Inflammatory macrophage treated with lipopolysaccharide for 4 hours (primary cell): Measurements from ENCODE around the gene ZNF205.
"Not testable (repeated sequence)": the region's sequence is repeated elsewhere in the genome, so short reads cannot be mapped to it uniquely, and the experiment has no call there.

Source experiments
- DNase-seq: peaks from one replicate; pipeline ENCODE4 v3.0.0-alpha.2; 2020

ZNF205 gene

DNA sequence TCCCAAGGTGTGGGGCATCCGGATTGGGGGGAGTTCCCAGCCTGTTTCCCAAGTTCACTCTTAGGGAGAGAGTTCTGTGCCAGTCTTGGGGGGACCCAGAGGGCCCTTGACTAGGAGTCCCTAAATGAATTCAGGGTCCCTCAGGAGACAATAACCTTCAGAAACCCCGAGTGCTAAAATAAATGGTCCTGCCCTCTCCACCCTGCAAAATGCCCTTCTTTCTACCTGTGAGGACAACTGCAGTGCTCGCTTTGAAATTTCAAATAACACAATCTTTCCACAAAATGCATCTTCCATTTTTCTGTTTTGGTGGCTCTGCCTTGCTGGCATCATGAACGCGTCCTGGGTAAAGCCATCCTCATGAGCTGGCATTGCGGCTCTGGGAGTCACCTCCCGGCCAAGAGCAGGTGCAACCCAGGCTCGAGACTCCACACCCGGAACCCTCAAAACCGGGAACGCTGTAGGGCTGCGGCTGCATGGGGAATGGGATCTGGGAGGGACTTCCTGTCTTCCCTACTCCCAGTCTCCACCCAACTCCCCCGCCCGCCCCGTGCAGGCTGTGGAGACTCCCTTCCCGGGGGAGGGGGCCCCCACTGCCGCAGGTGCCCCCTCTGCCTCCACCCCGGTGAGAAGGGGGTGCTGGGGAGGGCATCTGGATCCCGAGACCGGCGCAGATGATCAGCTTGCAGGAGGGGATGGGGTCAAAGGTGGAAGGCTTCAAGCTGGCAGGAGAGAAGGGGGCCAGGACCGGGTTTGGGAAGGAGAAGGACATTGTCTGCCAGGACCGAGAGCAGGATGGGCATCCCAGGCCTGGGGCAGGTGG, at the start of gene ZNF205:
ZNF205 (plus strand) TSS at position 529 of the 823 bp plus-strand sequence. CDS start 845 bp downstream, outside the sequence.
- peak; percentile 54 for DNase-seq

DNA sequence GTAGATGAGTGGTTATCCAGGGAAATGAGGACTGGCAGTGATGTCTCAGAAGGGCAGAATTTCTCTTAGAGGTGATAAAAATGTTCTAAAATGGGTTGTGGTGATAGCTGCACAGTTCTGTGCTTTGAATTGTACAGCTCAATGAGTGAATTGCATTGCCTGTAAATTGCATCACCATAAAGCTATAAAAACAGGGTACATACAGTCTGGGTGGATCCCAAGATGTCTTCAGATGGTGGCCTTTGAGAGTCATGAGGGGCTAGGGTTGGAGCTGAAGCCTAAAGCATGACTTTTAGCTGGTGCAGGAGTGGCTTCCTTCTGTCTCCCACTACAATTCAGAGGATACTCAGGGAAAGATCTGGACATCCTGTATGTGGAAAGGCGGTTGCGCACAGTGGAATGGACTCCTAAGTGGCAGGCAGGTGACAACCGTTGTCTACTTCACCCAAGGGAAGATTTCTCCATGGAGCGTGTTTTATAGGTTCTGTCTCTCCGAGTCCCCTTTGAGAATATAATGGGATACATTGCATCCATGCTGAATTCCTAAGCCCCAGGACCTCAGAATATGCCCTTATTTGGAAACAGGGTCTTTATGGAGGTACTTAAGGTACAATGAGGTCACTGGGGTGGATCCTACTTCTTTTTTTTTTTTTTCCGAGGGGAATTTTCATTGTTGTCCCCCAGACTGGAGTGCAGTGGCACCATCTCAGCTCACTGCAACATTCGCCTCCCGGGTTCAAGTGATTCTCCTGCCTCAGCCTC, 48.6 kb upstream of the ZNF205 start:
- no peak for DNase-seq

DNA sequence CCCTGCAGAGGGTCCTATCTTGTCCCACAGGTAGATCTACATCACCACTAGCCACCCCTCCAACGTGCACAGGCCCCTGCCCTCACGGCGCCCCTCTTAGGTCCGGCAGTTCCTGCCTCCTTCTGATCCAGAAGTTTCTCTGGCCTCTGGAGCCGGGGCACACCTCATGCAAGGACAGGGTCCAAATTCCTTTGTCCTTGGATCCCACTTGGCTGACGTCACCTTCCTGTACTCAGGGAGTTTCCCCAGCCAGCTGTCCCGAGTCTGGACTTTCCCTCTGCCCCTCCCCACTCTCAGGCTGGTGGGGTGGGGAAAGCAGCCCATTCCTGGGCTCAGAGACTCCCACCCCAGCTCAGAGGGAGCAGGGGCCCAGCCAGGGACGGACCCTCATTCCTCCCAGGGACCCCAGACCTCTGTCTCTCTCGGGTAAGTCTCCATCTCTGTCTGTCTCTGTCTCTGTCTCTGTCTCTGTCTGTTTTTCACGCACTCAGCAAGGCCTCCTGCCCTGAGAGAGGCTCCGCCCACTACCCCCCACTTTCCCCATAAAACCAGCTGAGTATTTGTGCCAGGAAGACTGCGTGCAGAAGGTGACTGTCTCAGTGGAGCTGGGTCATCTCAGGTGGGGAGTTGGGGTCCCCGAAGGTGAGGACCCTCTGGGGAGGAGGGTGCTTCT, 47.2 kb upstream of the ZNF205 start, which contains the start of gene IL32:
IL32 (plus strand) TSS at position 572 of the 673 bp plus-strand sequence. CDS start 172 bp downstream, outside the sequence.
- DNase-seq = peak; percentile 27

DNA sequence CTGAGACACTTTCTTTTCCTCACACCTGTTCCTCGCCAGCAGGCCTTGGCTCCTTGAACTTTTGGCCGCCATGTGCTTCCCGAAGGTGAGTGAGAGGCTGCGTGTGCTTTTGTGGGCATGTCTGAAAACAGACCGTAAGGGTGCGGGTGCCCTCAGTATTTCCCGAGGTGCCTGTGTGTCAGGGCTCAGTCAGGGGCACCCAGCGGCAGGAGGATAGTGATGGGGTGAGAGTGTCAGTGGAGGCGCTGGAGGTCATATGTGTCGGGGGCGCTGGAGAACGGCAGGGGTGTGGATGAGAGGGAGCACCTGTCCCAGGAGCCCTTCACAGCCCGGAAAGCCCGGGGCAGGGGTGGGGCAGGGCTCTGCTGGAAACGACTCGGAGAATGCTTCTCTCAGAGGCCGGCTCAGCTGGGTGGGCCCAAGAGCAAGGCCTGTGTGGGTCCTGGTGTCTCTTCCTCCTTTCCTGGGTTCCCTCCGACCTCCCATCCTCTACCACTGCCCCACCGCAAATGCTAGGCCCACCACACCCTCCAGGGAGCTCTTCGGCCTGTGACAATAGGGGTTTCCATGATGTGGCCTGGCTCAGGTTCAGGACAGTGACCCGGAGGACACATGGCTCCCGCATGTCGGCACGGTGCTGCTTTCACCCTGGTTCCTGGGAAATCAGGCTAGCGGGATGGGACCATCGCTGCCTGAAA, 46.5 kb upstream of the ZNF205 start:
- no peak for DNase-seq

DNA sequence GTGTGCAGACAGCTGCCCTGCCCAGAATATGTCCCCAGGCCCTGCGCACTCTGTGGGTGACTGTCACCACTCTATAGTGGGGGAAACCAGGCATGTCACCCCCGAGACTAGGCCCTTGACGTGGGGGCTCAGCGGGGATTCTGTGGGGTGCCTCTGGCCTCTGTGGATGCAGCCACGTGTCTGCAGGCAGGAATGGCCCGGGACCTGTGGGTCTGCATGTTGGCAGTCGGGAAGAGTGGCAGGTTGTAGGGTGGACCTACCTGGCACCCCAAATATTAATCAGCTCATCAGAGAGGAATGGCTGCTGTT, 46.0 kb upstream of the ZNF205 start:
- DNase-seq = no peak

DNA sequence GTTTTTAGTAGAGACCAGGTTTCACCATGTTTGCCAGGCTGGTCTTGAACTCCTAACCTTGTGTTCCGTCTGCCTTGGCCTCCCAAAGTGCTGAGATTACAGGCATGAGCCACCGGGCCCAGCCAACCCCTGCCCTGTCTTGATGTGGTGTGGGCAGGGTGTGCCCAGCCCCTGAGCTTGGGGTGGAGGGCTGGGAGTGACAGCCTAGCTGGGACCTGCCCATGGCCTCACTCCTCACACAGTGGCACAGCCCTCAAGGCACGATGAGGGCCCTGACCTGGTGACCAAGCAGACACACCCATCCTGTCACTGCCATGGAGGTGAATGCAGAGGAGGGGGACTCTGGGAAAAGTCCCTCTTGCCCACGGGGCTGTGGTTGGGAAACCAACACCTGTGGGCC, 43.9 kb upstream of the ZNF205 start:
- DNase-seq = no peak

DNA sequence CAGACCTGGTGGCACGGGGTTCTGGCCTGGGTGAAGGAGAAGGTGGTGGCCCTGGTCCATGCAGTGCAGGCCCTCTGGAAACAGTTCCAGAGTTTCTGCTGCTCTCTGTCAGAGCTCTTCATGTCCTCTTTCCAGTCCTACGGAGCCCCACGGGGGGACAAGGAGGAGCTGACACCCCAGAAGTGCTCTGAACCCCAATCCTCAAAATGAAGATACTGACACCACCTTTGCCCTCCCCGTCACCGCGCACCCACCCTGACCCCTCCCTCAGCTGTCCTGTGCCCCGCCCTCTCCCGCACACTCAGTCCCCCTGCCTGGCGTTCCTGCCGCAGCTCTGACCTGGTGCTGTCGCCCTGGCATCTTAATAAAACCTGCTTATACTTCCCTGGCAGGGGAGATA, 43.2 kb upstream of the ZNF205 start:
- not testable (repeated sequence) for DNase-seq

DNA sequence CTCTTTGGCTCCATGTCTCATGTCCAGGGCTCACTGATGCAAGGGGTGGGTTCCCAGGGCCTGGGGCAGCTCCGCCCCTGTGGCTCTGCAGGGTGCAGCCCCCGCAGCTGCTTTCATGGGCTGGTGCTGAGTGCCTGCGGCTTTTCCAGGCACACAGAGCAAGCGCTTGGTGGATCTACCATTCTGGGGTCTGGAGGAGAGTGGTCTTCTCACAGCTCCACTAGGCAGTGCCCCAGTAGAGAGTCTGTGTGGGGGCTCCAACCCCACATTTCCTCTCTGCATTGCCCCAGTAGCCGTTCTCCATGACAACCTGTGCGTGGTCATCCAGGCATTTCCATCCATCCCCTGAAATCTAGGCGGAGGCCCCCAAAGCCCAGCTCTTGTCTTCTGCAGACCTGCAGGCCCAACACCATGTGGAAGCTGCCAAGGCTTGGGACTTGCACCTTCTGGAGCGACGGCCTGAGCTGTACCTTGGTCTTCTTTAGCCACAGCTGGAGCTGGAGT, 41.7 kb upstream of the ZNF205 start:
- no peak for DNase-seq

DNA sequence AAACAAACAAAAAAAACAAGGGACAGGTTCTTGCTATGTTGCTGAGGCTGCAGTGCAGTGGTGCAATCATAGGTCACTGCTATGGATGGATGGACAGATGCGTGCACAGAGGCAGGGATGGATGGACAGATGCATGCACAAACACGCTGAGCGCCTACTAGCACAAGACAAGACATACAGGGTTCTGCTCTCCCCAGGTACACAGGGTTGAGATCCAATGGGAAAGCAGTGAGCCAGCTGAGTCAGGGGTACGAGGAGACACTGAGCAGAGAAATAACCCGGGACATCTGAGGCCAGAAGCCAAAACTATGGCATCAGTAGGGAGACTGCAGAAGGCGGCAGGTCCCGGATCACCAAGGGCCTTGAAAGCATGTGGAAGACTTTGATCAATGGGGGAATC, 40.7 kb upstream of the ZNF205 start:
- no peak for DNase-seq

DNA sequence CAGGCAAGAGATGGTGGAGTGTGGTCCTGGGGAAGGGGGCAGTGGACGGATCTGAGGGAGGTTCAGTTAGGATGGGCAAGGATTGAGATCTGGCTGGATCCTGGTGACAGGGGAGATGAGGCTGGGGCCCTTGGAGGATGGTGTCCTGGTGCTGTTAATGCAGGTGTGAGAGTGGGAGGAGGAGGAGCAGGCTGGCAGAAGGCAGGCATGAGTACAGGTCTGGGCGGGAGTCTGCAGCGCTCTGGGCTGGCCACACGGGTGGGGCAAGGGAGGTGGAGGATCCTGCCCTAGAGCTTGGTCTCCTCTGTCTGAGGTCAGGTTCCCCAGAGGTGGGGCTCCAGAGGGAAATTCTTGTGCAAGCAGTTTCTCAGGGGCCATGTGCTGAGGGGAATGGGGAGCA, 40.2 kb upstream of the ZNF205 start:
- DNase-seq = not testable (repeated sequence)

DNA sequence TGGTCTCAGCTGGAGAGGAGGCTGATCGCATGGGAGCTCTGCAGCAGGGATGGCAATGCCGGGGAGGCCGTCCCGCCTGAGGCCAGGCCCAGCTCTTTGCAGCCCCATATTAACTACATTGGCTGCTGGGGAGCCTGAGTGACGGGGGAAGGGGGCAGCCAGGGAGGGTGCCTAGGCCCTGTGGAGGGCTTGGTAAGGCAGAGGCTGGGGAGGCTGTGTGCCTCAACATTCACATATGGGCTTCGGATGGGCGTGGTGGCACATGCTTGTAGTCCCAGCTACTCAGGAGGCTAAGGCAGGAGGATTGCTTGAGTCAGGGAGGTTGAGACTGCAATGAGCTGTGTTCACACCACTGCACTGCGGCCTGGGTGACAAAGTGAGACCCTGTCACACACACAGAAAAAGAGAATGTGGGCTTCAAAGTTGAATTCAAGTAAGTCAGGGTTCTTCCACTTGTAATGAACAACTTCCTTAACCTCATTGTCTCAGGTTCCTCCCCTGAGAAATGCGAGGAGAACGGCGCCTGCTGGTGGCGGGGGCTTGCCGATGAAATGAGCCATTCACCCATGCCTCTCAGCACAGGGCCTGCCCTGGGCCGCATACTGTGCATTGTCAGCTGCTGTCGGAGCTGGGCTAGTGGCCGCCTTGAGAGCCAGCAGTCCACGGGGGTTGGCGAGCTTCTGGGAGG, 39.7 kb upstream of the ZNF205 start:
- DNase-seq = not testable (repeated sequence)

DNA sequence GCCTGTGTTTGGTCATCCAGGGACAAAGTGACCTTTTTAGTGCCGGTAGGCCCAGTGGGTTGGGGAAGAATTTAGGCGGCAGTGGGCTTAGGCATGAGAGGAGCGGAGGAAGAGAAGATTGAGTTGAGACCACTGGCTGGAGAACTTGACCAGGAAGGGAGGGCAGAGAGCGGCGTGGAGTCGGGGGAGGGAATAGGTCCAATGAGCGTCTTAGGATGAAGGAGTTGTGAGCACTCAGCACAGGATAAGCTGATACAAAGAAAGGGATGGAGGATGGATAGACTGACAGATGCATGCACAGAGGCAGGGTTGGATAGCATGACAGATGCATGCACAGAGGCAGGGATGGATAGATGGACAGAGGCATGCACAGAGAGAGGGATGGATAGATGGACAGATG, 38.9 kb upstream of the ZNF205 start:
- no peak for DNase-seq

DNA sequence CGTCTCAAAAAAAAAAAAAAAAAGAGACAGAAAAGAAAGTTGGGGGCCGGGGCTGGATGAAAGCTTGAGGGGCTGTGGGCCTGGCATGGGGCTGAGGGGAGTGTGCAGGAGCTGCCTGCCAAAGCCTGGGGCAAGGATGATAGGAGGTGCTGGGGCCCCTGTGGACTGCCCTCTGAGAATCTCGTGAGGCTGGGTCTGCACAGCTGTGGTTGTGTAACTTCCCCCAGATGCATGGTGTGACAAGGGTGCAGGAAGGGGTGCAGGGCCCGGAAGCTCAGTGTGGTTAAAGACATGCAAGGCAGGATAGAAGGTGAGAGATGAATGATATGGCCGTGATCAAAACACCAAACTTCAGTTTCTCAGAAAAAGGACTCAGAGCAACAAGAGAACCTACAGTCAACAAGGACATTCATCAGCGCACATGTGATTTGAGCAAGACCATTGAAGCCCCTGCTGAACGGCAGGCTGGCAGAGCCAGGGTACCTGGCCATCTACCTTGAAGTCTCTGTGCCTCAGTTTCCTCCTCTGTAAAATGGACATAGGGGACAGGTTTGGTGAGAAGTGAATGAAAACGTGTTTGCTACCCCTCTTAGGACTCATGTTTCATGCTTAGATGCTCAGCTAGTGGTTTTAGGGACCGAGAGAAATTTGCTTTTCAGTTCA, 37.4 kb upstream of the ZNF205 start:
- DNase-seq = no peak

DNA sequence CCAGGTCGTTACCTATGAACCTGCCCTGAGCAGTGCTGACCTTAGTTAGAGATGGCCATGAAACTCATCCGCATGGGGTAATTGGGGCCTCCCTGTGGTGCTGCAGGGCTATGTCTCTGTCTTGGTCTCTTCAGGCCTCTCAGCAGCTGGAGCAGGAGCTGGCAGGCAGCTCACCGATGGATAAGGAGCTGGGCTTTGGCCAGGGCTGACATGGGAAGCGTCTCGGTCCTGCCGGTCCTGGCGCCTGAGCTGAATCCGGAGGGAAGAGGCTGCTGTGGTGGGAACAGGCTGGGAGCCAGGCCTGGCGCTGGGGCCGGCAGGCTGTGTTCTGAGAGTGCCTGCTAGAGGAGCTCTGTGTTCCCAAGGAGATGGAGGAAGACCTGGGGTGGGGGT, 36.9 kb upstream of the ZNF205 start:
- no peak for DNase-seq

DNA sequence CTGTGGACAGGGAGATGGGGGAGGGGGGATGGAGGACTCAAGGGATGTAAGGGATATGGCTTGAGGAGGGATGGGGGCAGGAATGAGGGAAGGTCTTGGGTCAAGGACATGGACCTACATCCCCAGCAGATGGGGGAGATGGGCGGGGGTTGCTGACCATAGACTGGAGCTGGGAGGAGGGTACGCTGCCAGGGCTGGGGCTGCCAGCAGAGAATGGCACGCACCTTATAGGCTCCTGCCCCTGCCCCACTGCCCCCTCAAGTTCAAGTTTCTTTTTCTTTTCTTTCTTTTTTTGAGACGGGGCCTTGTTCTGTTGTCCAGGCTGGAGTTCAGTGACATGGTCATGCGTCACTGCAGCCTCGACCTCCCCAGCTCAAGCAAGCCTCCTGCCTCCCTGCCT, 36.4 kb upstream of the ZNF205 start:
- not testable (repeated sequence) for DNase-seq

DNA sequence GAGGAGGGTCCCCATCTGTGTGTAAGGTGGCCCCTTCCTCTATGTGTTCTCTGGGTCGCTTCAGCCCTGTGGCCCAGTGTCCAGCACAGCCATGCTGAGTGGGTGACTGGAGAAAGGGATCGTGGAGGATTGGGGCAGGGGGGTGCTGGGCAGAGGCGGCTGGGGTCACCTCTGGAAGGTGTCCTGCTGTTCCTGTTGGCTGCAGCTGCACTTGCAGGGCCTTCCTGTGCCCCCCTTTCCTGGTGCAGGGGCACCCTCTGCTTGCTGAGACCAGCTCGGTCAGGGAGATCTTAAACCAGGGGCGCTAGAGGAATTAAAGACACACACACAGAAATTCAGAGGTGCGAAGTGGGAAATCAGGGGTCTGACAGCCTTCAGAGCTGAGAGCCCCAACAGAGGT, 35.8 kb upstream of the ZNF205 start:
- DNase-seq = no peak

DNA sequence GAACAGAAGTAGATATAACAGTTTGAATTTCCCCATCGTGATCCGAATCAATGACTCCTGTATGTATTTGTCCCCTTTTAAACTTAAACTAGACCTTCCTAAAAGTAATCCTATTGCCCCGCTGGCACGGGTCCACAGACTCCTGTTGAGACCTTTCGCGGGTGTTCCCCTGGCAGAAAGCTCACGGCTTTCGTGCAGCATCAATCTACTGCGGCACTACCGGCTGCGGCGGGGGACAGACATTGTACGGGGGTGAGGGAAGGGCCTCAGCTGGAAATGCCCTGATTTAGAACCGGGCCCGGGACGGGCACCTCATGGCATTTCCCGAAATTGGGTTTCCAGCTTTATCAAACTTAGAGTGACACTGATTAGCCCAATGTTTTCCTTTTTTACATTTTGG, 32.4 kb upstream of the ZNF205 start:
- DNase-seq = no peak

DNA sequence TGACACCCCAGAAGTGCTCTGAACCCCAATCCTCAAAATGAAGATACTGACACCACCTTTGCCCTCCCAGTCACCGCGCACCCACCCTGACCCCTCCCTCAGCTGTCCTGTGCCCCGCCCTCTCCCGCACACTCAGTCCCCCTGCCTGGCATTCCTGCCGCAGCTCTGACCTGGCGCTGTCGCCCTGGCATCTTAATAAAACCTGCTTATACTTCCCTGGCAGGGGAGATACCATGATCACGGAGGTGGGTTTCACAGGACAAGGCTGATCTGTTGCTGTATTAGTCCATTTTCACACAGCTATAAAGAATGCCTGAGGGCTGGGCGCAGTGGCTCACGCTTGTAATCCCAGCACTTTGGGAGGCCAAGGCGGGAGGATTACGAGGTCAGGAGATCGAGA, 30.4 kb upstream of the ZNF205 start:
- DNase-seq = not testable (repeated sequence)

DNA sequence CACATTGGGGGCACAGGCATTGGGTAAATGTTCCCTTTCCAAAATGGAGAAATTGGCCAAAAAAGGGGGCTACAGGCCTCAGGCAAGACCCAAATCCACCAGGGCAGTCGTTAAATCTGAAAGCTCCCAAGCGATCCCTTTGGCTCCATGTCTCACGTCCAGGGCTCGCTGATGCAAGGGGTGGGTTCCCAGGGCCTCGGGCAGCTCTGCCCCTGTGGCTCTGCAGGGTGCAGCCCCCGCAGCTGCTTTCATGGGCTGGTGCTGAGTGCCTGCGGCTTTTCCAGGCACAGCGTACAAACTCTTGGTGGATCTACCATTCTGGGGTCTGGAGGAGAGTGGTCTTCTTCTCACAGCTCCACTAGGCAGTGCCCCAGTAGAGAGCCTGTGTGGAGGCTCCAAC, 29.0 kb upstream of the ZNF205 start:
- not testable (repeated sequence) for DNase-seq

DNA sequence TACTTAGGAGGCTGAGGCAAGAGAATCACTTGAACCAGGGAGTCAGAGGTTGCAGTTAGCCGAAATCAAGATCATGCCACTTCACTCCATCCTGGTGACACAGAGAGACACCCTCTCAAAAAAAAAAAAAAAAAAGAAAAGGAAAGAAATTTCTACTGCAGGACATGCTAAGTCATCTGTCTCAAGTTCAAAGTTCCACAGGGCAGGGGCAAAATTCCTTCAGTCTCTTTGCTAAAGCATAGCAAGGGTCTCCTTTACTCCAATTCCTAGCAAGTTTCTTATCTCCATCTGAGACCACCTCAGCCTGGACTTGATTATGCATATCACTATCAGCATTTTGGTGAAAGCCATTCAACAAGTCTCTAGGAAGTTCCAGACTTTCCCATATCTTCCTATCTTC, 27.9 kb upstream of the ZNF205 start:
- no peak for DNase-seq

DNA sequence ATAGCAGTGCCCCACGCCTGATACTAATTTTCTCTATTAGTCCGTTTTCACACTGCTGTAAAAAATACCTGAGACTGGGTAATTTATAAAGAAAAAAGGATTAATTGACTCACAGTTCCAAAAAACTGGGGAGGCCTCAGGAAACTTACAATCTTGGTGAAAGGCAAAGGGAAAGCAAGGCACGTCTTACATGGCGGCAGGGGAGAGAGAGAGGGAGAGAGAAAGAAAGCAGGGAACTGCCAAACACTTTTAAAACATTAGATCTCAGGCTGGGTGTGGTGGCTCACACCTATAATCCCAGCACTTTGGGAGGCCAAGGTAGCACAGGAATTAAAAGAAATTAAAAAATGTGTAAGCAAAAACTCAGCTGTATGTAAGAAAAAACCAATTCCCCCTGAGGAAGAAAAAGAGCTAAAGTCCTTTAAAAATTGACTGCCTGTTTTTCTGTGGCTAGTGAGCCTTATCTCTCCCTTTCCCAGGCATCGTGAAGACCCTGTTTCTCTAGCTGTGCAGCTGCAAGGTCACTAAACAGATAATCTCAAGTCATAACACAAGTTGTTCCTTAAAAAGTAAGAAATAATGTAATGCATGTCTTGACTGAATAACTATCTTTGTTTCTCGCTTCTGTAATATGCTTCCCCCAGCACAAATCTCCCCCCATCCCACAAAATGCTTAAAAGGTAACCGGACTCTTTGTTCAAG, 27.3 kb upstream of the ZNF205 start:
- no peak for DNase-seq
